Transverse colon (tissue), 4 donors: ENCODE results near the gene ZDHHC11. TPM values are rescaled to one million over a fixed set of nuclear protein-coding genes. Genes with fewer than 3 reads are reported as not detected.

ENCODE experiments used
- DNase-seq: peaks from one replicate; pipeline ENCODE4 v3.0.0-alpha.2; 2019
- H3K27ac ChIP-seq, 4 donors: fragments of 200-600 bp; sonication (generic); 2 replicates each; pipeline ENCODE4 v1.5.1; 2016 to 2018; ENCODE audit warnings: inconsistent platforms in 4 of 4
- H3K27me3 ChIP-seq: fragments of 200-600 bp; sonication (generic); 2 replicates; pipeline ENCODE4 v1.5.1; 2017; ENCODE audit warnings: inconsistent platforms
- H3K36me3 ChIP-seq, 4 donors: fragments of 200-600 bp; sonication (generic); 2 replicates each; pipeline ENCODE4 v1.5.1; 2017 to 2019; ENCODE audit warnings: inconsistent platforms in 4 of 4
- H3K4me1 ChIP-seq, 4 donors: fragments of 200-600 bp; sonication (generic); 2 replicates each; pipeline ENCODE4 v1.5.1; 2017 to 2020; ENCODE audit warnings: inconsistent platforms in 4 of 4
- H3K4me3 ChIP-seq, 4 donors: fragments of 200-600 bp; sonication (generic); 1 replicate in 1 of 4; 2 replicates in 3 of 4; pipeline versions ENCODE4 v1.5.1 to v1.6.1; 2017 to 2019; ENCODE audit warnings: inconsistent platforms in 4 of 4
- H3K9me3 ChIP-seq, 2 donors: fragments of 200-600 bp; sonication (generic); 2 replicates each; pipeline ENCODE4 v1.5.1; 2017 to 2019; ENCODE audit warnings: inconsistent platforms in 2 of 2
- CTCF ChIP-seq, 5 experiments: fragments of 200-600 bp in 3 of 5; fragments of 450-650 bp in 2 of 5; sonication (generic) in 3 of 5; IDR thresholded peaks; 1 replicate in 2 of 5; 2 replicates in 3 of 5; pipeline ENCODE4 v1.5.1; 2016 to 2017; ENCODE audit warnings: antibody characterized with exemption in 5 of 5, inconsistent platforms in 3 of 5, mild to moderate bottlenecking in 2 of 5, moderate library complexity in 1 of 5
- EP300 ChIP-seq: sonication (generic); formaldehyde crosslinking; IDR thresholded peaks from one replicate; pipeline ENCODE4 v1.6.1; 2017; ENCODE audit warnings: antibody characterized with exemption, low read depth
- POLR2A ChIP-seq: fragments of 450-650 bp; IDR thresholded peaks from one replicate; pipeline ENCODE4 v1.6.1; 2016; ENCODE audit warnings: antibody characterized with exemption, mild to moderate bottlenecking, moderate library complexity
- POLR2AphosphoS5 ChIP-seq, 3 donors: sonication (generic); formaldehyde crosslinking; IDR thresholded peaks; one replicate each; pipeline ENCODE4 v1.6.1; 2016; ENCODE audit warnings: antibody characterized with exemption in 3 of 3
- WGBS, 2 donors: methylation state at CpG; one replicate each; pipeline ENCODE4 v1.1.5; 2018; ENCODE audit warnings: low coverage in 1 of 2; 5-methylcytosine and 5-hydroxymethylcytosine counted together
- in situ Hi-C, 4 donors: fragments of 200-750 bp; cut with MboI; loops; one replicate each; pipeline versions ENCODE4 v1.15.0 to v1.15.1; 2017; ENCODE audit warnings: low sequenced_read_pairs in 3 of 4, low pct_ligation_motif_present in 1 of 4, low pct_unique_long_range_greater_than_20kb in 1 of 4
- intact Hi-C: fragments of 100-400 bp; cut with DNase I; formaldehyde crosslinking; loops from one replicate; pipeline ENCODE4 v1.15.1; 2023; ENCODE audit warnings: low total_unique reads
- total RNA-seq, 4 donors: library from RNA; depleted of rRNA; stranded (reverse); fragments of >200 nt; gene quantifications; one replicate each; pipeline ENCODE4 v1.1.0, GENCODE V29; 2016

The ZDHHC11 gene
- total RNA-seq, 4 donors from 2014 or later, result 1.2 to 15.0 (median 10.6) TPM

DNA sequence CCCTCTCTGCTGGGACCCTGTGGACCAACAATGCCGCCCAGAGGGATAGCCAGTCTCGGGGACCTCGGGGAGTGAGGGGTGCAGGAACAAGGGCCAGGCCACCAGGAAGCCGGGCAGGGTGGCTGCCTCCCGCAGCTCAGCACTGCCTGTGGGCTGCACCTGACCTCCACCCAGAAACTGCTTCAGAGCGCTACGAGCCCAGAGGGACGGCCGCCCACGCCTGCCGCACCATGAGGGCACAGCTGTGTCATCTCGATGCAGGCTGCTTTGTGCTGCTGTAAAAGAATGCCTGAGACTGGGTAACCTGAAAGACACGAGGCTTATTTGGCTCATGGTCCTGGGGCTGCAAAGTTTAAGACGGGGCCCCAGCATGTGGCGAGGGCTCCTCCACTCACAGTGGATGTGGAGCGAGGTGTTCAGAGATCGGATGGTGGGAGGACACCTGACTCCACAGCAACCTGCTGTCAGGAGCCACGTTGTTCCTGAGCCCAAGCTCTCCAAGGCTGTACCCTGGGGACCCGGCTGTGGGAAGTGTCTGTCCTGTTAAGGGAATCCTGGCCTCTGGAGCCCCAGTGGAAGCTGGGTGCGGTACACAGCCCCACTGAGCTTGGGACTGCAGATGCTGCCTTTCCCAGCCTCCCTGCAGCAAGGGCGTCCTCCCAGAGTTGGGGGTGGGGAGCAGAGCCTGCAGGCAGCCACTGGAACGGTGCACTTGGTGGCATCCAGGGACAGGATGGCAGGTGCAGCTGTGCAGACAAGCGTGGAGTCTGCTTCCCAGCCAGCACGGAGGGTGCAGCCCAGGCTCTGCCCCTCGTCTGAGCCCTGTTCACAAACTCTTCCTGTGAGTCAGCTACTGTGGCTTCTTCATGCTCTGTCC lies 11.8 kb upstream of the ZDHHC11 start:
- WGBS, 2 donors, result 83% methylated on average over 20 of the region's 25 CpGs; no CpG with 5 or more reads in 1 of the 2 donors
- intact Hi-C loops (no loop called here), in situ Hi-C loops (no loop called here)
- no peaks in the 10 kb centered on the region for H3K9me3 ChIP-seq
- H3K4me3 ChIP-seq, result no peak overlapping the region
- DNase-seq, result no peak
- H3K4me1 ChIP-seq, result no peaks in the 10 kb centered on the region
- H3K27ac ChIP-seq, result no peak overlapping the region
- H3K36me3 ChIP-seq, result peaks cover 0 to 14% (median 0%) of the 10 kb centered on the region in 4 donors
- H3K27me3 ChIP-seq, result no peaks in the 10 kb centered on the region
- TF ChIP-seq CTCF (IDR thresholded peaks at IDR 0.05) (no peak), POLR2A (no peak), POLR2AphosphoS5 (IDR thresholded peaks at IDR 0.05) (no peak), EP300 (no peak)

DNA sequence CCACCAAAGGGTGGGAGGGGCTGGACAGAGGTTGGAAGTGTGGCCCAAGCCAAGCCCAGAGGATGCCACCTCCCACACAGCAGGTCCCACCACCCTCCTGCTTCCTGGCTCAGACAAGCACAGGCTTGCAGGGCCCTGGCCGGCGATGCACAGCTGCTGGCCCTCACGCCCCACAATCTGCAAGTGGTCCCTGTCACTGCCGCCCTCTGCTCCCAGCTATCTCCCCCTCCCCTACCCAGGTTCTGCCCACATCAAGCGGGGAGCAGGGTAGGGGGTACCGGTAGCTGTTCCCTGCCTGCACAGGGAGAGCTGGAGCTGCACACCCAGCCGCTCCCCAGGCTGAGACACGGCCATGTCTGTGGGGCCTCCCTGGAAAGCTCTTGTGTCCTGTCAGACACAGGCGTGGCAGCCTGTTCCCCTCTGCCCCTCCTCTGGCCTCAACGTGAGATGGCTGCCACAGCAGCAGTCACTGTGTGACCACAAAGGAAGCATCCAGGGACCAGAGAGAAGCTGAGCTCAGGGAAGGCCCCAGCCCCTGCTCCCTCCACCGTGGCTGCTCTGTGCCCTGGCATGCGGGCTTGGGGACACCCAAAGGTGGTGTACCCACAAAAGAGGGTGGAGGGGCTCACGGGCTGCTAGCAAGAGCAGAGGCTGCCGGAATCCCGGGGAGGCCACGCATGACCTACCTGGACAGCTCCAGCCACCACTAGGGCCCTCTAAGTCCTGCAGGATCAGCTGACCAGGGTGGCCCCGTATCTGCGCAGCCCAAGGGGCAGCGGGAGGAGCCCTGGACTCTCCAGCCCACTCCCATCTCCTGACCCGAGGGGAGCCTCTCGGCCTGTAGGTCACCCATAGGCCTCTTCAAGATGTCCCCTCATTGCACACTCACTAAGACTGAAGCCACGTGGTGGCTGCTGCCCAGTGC lies 10.9 kb upstream of the ZDHHC11 start:
- intact Hi-C loops, result no loop called here
- TF ChIP-seq POLR2A (no peak), EP300 (no peak), POLR2AphosphoS5 (IDR thresholded peaks at IDR 0.05) (no peak), CTCF (IDR thresholded peaks at IDR 0.05) (no peak)
- Histone ChIP-seq H3K4me1 (no peaks in the 10 kb centered on the region), H3K27ac (no peak overlapping the region), H3K36me3 (peaks cover 0 to 14% (median 0%) of the 10 kb centered on the region in 4 donors), H3K4me3 (no peak overlapping the region), H3K9me3 (no peaks in the 10 kb centered on the region), H3K27me3 (no peaks in the 10 kb centered on the region)
- in situ Hi-C loops, result no loop called here
- no peak for DNase-seq
- 86% methylated on average over 15 of the region's 22 CpGs; no CpG with 5 or more reads in 1 of the 2 donors for whole genome bisulfite sequencing, 2 donors

DNA sequence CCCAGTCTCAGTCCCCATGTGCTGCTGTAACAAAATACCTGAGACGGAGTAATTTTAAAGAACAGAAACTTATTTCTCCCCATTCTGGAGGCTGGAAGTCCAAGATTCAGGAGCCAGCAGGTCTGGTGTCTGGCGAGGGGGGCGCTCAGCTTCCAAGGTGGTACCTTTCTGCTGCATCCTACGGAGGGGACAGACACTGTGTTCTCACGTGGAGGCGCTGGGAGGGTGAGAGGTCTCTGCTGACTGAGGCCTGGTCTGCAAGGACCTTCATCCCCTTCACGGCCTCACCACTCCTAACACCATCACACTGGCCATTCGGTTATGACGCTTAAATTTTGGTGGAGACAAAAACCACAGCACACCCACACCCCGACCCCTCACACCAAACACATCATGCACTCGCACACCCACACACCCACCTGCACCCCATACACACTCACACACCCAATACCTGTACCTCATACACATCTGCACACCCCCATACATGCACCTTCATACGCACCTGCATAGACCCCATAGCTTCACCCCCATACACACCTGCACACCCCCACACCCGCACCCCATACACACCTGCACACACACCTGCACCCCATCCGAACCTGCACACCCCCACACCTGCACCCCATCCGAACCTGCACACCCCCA lies 9.8 kb upstream of the ZDHHC11 start:
- H3K27me3 ChIP-seq, result no peaks in the 10 kb centered on the region
- no peak overlapping the region for H3K4me3 ChIP-seq
- 84 to 88% methylated on average over 6 to 15 of the region's 15 CpGs for WGBS, 2 donors
- TF ChIP-seq CTCF (IDR thresholded peaks at IDR 0.05) (no peak), POLR2AphosphoS5 (IDR thresholded peaks at IDR 0.05) (no peak), POLR2A (no peak), EP300 (no peak)
- H3K9me3 ChIP-seq, result no peaks in the 10 kb centered on the region
- intact Hi-C loops, result no loop called here
- H3K36me3 ChIP-seq, result peaks cover 0 to 14% (median 0%) of the 10 kb centered on the region in 4 donors
- H3K27ac ChIP-seq, result no peak overlapping the region
- no peaks in the 10 kb centered on the region for H3K4me1 ChIP-seq
- in situ Hi-C loops, result no loop called here
- DNase-seq, result no peak
